Stimulated activated CD8-positive, alpha-beta memory T cell treated with anti-CD3 and anti-CD28 coated beads, Interleukin-12 subunit alpha, Interleukin-12 subunit beta, amount 100 ng/mL, for 24 hours (primary cell): ENCODE measurements around the gene BDH1.
"Not testable (repeated sequence)": the region's sequence is repeated elsewhere in the genome, so short reads cannot be mapped to it uniquely, and the experiment has no call there.

Source experiments
- DNase-seq: peaks from one replicate; pipeline ENCODE4 v3.0.0-alpha.2; 2020; ENCODE audit errors: extremely low read depth

BDH1 gene

GRCh38 chr3:197521277-197522182 lies 34.2 kb downstream of the BDH1 start:
- no peak for DNase-seq

- no peak for DNase-seq
Observed at GRCh38 chr3:197520311-197521276, 35.2 kb downstream of the BDH1 start.

- no peak for DNase-seq
Observed at GRCh38 chr3:197519801-197520211, 36.0 kb downstream of the BDH1 start.

GRCh38 chr3:197518881-197519421 lies 36.8 kb downstream of the BDH1 start:
- DNase-seq = no peak

DNA sequence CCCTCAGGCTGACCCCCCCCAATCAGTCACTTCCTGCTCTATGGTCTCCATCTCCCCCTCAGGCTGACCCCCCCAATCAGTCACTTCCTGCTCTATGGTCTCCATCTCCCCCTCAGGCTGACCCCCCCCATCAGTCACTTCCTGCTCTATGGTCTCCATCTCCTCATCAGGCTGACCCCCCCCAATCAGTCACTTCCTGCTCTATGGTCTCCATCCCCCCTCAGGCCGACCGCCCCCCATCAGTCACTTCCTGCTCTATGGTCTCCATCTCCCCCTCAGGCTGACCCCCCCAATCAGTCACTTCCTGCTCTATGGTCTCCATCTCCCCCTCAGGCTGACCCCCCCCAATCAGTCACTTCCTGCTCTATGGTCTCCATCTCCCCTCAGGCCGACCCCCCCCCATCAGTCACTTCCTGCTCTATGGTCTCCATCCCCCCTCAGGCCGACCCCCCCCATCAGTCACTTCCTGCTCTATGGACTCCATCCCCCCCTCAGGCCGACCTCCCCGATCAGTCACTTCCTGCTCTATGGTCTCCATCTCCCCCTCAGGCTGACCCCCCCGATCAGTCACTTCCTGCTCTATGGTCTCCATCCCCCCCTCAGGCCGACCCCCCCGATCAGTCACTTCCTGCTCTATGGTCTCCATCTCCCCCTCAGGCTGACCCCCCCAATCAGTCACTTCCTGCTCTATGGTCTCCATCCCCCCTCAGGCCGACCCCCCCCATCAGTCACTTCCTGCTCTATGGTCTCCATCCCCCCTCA lies 37.7 kb downstream of the BDH1 start:
- DNase-seq = not testable (repeated sequence)

- not testable (repeated sequence) for DNase-seq
Observed at GRCh38 chr3:197516890-197517606, 38.7 kb downstream of the BDH1 start.

DNA sequence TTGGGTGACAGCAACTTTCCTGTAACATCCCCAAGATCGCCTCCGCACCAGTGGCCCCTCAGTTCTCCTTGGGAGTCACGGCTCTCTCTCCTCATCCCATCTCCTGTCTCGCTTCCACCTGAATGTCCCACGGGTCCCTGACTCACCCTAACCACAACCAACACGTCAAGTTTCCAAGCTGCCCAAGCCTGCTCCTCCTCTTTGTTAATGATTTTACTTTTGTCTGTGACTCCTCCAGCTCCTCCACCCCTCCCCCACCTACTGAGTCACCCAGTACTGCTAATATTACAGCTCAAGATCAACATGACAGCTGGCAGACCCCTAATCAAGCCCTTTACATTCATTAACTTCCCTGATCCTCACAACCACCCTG lies 39.3 kb downstream of the BDH1 start:
- no peak for DNase-seq

DNA sequence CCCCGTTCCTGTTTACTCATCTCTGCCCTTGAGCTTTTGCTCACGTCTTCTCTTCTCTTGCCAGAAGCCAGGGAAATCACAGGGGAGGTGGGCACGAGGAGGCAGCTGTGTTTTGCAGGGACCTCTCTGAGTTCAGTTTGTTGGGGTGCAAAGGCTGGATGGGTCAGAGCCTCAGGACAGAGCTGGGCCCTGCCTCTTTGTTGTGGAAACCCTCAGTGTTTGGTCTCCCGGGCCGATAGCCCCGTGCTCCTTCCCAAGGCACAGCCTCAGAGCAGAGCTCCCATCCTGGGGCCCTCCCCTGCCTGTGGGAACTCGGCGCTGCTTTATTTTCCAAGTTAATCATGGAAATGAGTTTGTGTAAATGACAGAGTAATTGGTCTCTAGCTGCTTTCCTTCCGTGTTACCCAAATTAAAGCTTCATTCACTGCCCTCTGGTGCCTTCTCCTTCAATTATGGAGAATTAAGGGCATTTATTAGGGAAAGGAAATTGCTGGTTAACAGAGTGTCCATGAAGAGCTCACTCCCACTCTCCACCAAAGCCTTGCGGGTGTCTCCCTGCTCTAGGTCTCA lies 40.9 kb downstream of the BDH1 start:
- DNase-seq = no peak

- DNase-seq = no peak
Observed at GRCh38 chr3:197513953-197514785, 41.6 kb downstream of the BDH1 start.

- DNase-seq = no peak
Observed at GRCh38 chr3:197512691-197513571, 42.8 kb downstream of the BDH1 start.

DNA sequence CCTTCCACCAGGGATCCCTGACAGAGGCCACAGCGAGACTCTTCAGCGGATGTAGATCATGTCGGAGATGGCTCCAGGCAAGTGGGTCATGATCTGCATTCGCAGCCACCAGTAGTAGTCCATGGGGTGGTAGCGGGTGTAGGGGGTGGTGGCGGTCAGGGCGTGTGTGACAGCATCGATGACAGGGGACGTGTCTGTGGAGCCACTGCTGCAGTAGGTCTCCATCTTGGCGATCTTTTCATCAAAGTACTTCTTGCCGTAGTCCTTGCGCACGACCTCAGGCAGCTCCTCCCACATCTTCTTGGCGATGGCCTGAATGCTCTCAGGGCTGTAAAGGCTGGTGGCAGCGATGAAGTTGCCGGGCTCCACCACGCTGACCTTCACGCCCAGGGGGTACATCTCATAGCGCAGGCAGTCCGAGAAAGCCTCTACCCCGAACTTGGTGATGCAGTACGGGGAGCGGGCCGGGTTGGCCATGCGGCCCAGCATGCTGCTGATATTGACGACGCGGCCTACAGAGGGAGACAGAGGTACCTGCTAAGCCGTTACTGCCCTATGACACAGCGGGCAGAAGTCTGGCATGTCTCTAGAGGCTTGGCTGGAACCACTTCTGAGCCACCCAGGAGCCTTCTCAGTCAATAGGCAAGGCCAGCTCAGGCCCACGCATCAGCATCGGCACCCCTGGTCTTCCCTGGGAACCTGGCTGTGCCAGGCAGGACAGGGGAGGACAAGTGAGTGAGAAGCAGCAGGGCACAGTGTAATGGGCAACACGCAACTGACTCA lies 43.7 kb downstream of the BDH1 start:
- DNase-seq = no peak

DNA sequence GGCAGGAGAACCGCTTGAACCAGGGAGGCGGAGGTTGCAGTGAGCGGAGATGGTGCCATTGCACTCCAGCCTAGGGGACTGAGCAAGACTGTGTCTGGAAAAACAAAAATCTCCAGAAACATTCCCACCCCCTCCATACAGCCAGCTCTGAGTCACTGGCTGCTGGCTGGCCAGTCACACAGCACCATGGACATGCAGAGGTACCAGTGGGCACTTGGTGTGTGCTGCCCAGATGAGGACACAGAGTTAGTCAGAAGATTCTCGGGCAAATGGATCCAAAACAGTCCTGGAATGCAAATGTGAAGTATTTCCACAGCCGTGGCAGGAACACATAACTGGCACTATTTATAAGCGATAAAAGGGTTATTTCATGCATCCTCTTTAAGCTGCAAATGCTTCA lies 44.6 kb downstream of the BDH1 start:
- no peak for DNase-seq

GRCh38 chr3:197510642-197511018 lies 45.1 kb downstream of the BDH1 start:
- DNase-seq = no peak

DNA sequence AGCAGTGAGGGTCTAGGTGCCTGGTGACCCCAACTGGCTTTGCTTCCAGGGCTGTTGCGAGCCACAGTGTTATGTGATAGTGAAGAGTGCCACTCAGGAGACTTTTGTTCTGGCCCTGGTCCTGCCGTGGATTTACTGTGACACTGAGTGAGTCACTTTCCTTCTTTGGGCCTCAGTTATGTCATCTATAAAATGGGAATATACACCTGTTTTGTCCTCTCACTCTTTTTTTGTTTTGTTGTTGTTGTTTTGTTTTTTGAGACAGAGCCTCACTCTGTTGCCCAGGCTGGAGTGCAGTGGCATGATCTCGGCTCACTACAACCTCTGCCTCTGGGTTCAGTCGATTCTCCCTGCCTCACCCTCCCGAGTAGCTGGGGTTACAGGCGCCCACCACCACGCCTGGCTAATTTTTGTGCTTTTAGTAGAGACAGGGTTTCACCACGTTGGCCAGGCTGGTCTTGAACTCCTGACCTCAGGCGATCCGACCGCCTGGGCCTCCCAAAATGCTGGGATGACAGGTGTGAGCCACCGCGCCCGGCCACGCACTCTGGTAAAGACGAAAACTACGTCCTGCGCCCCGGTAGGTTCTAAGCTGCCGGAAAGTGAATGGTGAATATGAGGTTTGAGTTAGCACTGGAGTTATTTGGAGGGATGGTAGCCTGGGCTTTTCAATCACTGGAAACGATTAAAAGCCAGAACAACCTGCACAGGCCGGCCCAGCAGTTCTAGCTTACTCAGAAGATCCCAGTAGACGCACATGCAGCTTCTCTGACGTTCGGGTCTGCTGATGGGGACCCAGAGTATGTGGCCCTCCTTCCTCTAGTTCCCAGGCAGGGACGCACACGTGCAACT lies 46.6 kb downstream of the BDH1 start:
- no peak for DNase-seq

DNA sequence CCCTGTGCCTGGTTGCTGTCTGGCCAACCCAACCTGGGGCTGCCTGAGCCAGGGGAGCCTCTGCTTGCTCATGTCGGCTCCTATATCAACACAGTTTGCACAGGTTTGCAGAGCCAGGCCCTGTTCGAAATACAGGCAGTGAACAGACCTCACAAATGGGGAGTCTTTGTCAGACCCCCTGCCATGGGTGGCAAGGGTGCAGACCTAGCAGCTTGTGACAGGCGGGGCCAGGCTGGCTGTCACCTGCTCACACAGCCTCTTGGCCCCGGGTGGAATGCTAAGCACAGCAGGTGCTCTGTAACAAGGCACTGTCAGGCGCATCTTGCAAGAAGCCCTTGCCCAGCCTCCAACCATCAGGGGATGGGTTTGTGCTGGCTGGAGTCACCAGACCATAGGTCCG lies 47.3 kb downstream of the BDH1 start:
- no peak for DNase-seq

- no peak for DNase-seq
Observed at GRCh38 chr3:197508051-197508451, 47.7 kb downstream of the BDH1 start.

DNA sequence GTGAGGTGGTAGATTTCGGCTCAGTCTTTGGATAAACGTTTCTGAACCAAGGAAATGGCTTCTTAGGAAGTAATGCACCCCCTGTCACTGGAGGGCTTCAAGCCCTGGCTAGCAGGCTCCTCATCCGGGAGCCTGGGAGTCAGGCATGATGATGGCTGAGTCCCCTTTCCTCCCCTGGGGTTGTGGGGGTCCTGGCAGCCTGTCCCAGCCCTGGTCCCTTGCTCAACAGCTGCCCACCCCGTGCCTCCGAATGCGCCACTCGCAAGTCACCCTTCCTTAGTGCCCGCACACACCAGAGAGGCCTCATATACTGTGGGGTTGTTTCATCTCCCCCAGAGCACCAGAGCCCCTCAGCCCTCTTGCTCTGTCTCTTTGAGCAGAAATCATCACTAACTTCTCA lies 48.2 kb downstream of the BDH1 start:
- DNase-seq = no peak
